HG03139 (cell line): ENCODE results near the gene KDM4E.
A peak's percentile ranks its signal among the peaks of the same experiment; 100 is the strongest.

Experiments
- ATAC-seq: cut with Tn5 transposase; IDR thresholded peaks from one replicate; pipeline ENCODE4 v1.9.1; 2021; ENCODE audit not compliant: unreplicated experiment

Gene KDM4E

DNA sequence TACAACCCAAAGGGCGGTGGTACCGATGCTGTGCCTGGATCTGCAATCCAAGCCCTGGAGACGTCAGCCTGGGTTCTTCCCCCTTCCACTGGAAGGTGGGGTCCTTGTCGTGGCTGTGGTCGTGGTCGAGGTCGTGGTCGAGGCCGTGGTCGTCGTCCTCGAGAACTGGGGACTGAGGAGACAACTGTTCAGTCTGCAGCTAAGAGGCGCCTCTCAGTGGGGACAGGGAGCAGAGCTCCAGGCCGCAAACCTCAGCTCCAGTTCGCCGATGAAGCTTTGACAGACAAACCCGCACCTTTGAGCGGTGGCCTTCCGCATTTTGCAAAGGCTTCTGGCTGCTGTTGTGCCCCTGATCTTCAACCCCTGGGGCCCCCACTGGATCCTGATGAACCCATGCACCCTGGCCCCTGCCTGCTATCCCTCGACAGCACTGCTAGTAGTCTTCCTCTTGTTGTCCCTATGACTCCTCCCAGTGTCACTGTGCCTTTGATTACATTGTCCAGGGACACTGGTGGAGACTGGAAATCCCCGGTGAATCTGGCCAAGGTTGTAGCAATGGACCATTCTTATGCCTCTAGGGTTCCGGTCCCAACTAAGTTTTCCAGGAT lies 25.6 kb downstream of the KDM4E start:
- no peak for ATAC-seq

GRCh38 chr11:95054356-95054755 lies 29.3 kb downstream of the KDM4E start:
- no peak for ATAC-seq

- ATAC-seq = peak; percentile 75
These were observed 30.3 kb downstream of the KDM4E start for GRCh38 chr11:95055283-95055897.

- ATAC-seq = no peak
These were observed 32.9 kb downstream of the KDM4E start for GRCh38 chr11:95057959-95058358.

- ATAC-seq = no peak
These were observed 33.6 kb downstream of the KDM4E start for GRCh38 chr11:95058621-95059020.

GRCh38 chr11:95059046-95059445 lies 34.0 kb downstream of the KDM4E start:
- no peak for ATAC-seq

DNA sequence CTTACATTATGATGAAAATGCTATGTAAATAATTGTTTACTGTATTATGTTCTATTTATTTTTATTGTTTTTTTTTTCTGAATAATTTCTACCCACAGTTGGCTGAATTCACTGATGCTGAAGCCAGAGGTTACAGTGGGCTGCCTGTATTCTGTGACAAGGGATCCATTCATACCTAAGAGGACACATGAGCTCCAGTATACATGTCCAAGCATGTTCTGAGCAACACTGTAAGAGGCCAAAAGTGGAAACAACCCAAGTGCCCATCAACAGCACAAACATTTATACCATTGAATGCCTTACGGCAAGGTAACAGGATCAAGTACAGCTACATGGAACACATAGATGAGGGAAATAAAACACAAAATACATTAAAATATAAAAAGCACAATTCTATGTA lies 40.3 kb downstream of the KDM4E start:
- ATAC-seq = no peak

GRCh38 chr11:95066716-95067038 lies 41.6 kb downstream of the KDM4E start, which contains the start of gene SRSF8:
Gene SRSF8, plus strand, starts transcription at chr11:95066919. Its CDS starts 308 bp downstream, at chr11:95067227.
- ATAC-seq = peak; percentile 29

DNA sequence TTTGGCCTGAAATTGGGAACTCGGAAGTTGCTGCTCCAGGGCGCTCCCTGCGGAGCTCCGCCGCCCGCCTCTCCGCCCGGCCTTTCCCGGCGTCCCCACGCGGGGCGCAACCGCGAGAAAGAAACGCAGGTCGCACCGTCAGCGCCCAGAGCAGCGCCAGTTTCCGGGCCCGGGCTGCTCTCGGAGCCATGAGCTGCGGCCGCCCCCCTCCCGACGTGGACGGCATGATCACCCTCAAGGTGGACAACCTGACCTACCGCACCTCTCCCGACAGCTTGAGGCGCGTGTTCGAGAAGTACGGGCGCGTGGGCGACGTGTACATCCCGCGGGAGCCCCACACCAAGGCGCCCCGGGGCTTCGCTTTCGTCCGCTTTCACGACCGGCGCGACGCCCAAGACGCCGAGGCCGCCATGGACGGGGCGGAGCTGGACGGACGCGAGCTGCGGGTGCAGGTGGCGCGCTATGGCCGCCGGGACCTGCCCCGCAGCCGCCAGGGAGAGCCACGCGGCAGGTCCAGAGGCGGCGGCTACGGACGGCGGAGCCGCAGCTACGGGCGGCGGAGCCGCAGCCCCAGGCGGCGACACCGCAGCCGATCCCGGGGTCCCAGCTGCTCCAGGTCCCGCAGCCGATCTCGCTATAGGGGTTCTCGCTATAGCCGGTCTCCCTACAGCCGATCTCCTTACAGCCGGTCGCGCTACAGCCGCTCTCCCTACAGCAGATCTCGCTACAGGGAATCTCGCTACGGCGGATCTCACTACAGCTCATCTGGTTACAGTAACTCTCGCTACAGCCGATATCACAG lies 42.2 kb downstream of the KDM4E start:
- peak; percentile 53 for ATAC-seq

DNA sequence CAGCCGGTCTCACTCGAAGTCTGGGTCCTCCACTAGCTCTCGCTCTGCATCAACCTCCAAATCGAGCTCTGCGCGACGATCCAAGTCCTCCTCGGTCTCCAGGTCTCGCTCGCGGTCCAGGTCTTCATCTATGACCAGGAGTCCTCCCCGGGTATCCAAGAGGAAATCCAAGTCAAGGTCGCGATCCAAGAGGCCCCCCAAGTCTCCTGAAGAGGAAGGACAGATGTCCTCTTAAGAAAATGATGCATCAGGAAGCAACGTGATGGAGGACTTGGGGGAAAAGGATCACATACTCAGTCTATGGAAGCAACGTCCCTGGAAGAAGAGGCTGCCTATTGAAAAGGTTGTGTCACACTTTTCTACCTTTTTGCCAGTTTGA lies 42.8 kb downstream of the KDM4E start:
- ATAC-seq = no peak

DNA sequence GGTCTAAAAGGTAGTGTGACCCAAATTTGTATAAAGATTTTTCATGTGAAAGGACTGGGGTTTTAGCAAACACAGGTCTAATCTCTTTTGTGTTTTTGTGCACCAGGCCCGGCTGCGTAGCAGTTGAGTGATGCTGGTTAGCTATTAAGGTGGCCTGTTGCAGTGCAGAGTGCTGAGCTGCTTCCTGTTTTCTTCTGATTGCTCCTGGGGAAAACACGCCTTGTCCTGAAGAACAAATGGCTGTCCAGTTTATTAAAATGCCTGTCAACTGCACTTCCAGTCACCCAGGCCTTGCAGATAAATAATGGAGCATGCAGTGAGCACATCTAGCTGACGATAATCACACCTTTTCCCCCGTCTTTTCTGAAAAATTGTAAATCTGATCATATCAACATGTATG lies 43.5 kb downstream of the KDM4E start:
- ATAC-seq = peak; percentile 63

DNA sequence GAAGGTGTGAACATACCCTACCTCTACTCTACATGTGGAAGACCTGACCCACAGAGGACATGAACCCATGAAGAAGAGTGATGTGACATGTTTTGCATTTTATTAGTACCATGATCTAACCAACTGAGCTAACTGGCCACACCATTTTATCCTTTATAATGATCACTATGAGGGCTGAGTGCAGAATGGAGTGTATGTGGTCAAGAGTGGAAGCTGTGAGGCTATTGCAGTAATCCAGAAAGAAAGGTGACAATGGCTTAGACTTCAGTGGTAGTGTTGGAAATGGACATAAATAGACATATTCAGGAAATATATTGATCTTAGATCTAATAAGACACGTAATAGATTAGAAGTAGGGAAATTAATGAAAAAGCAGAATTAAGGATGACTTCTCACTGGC lies 45.4 kb downstream of the KDM4E start:
- ATAC-seq = no peak

- no peak for ATAC-seq
These were observed 47.9 kb downstream of the KDM4E start for GRCh38 chr11:95072948-95073347.

- no peak for ATAC-seq
These were observed 49.9 kb downstream of the KDM4E start for GRCh38 chr11:95074792-95075563.

DNA sequence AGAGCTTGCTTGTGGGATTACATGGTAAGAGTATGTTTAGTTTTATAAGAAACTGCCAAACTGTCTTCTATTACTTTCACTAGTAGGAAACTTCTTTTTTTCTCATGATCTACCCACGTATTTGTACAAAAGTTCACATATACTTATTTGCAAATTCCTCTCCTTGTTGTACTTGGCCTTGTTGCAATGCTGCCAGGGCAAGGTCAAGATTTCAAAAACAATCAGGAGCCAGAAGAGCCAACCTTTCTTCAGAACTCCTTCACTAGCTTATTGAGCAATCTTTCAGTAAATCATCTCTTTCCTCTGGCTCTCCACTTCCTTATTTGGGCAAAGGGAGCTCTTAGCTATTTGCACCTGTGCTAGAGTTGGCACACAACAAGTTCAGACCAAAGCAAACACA lies 51.4 kb downstream of the KDM4E start:
- ATAC-seq = no peak

DNA sequence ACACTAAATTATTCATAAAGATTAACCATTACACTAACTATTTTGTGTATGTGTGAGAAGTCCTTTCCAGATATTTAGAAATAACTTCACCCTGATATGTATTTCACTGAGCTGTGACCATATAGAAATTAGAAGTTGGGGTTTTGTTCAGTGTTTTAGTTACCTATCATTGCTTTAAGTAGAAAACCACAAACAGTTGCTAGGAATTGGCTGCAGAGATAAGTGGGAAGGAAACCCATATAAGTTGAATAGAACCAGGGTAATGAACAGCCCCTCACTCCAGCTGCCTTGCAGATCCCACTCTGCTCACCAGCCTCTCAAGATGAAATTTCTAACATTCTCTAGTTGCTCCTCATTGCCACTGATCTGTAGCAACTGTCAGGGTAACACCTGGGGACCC lies 51.9 kb downstream of the KDM4E start:
- ATAC-seq = no peak
